Hepatocyte (in vitro differentiated cells): ENCODE measurements around the gene AOC3. TPM values are rescaled to one million over a fixed set of nuclear protein-coding genes. Genes with fewer than 3 reads are reported as not detected.
"Not testable (repeated sequence)": the region's sequence is repeated elsewhere in the genome, so short reads cannot be mapped to it uniquely, and the experiment has no call there.

ENCODE experiments used
- DNase-seq: peaks from one replicate; pipeline ENCODE4 v3.0.0-alpha.2; 2016; ENCODE audit warnings: low spot score
- H2AFZ ChIP-seq: fragments of 200-600 bp; sonication (generic); 2 replicates; pipeline ENCODE4 v1.6.0; 2016; ENCODE audit warnings: antibody characterized with exemption, mild to moderate bottlenecking
- H3K27ac ChIP-seq: fragments of 200-600 bp; sonication (generic); 2 replicates; pipeline ENCODE4 v1.5.1; 2016; ENCODE audit warnings: mild to moderate bottlenecking
- H3K27me3 ChIP-seq: fragments of 200-600 bp; sonication (generic); 2 replicates; pipeline ENCODE4 v1.6.1; 2016
- H3K36me3 ChIP-seq: fragments of 200-600 bp; sonication (generic); replicated peaks from 2 replicates; pipeline ENCODE4 v1.5.1; 2016; ENCODE audit warnings: low read depth; ENCODE audit not compliant: insufficient read depth
- H3K4me1 ChIP-seq: fragments of 200-600 bp; sonication (generic); 2 replicates; pipeline ENCODE4 v1.5.1; 2016; ENCODE audit warnings: mild to moderate bottlenecking, moderate library complexity; ENCODE audit not compliant: insufficient read depth
- H3K4me2 ChIP-seq: fragments of 200-600 bp; sonication (generic); 2 replicates; pipeline ENCODE4 v1.6.0; 2016
- H3K4me3 ChIP-seq: fragments of 200-600 bp; sonication (generic); 2 replicates; pipeline ENCODE4 v1.5.1; 2016; ENCODE audit warnings: mild to moderate bottlenecking
- H3K79me2 ChIP-seq: fragments of 200-600 bp; sonication (generic); 2 replicates; pipeline ENCODE4 v1.6.0; 2017; ENCODE audit warnings: mild to moderate bottlenecking
- H3K9me2 ChIP-seq: fragments of 200-600 bp; sonication (generic); replicated peaks from 2 replicates; pipeline ENCODE4 v1.6.0; 2017; ENCODE audit warnings: mild to moderate bottlenecking; ENCODE audit not compliant: insufficient read depth
- H3K9me3 ChIP-seq: fragments of 200-600 bp; sonication (generic); 2 replicates; pipeline ENCODE4 v1.5.1; 2016; ENCODE audit warnings: low read depth, mild to moderate bottlenecking
- H4K20me1 ChIP-seq: fragments of 200-600 bp; sonication (generic); 2 replicates; pipeline ENCODE4 v1.6.0; 2016; ENCODE audit warnings: mild to moderate bottlenecking; ENCODE audit not compliant: insufficient read depth, poor library complexity, severe bottlenecking
- EZH2 ChIP-seq: fragments of 200-600 bp; sonication (generic); IDR thresholded peaks from 2 replicates; pipeline ENCODE4 v1.6.1; 2016; ENCODE audit warnings: antibody characterized with exemption, mild to moderate bottlenecking, borderline replicate concordance
- EZH2phosphoT487 ChIP-seq: fragments of 200-600 bp; sonication (generic); IDR thresholded peaks from one replicate; pipeline ENCODE4 v1.6.1; 2018; ENCODE audit warnings: antibody characterized with exemption, mild to moderate bottlenecking, low read depth, moderate library complexity; ENCODE audit not compliant: unreplicated experiment, severe bottlenecking
- WGBS: methylation state at CpG from one replicate; pipeline ENCODE4 v1.1.6; 2016; ENCODE audit warnings: low lambda C conversion rate; ENCODE audit errors: missing lambda C conversion rate; 5-methylcytosine and 5-hydroxymethylcytosine counted together
- polyA plus RNA-seq: library from polyadenylated mRNA; unstranded; fragments of >200 nt; fragmentation: Nextera tagmentation; extraction: Ambion mirVana; gene quantifications from 2 replicates; pipeline ENCODE4 v1.2.1, GENCODE V29; 2016
- total RNA-seq: library from RNA; depleted of rRNA; stranded (reverse); fragments of >200 nt; gene quantifications from 2 replicates; pipeline ENCODE4 v1.2.3, GENCODE V29; 2014
- TF ChIP-seq, protein P1 (sequence below): fragments of 200-600 bp; sonication (generic); IDR thresholded peaks from 2 replicates; pipeline ENCODE4 v1.5.1; 2016; ENCODE audit warnings: antibody characterized with exemption, mild to moderate bottlenecking; ENCODE audit not compliant: poor library complexity

AOC3 gene
- total and polyA plus RNA-seq, 2 experiments from 2014 or later = 1.9 to 2.5 TPM

DNA sequence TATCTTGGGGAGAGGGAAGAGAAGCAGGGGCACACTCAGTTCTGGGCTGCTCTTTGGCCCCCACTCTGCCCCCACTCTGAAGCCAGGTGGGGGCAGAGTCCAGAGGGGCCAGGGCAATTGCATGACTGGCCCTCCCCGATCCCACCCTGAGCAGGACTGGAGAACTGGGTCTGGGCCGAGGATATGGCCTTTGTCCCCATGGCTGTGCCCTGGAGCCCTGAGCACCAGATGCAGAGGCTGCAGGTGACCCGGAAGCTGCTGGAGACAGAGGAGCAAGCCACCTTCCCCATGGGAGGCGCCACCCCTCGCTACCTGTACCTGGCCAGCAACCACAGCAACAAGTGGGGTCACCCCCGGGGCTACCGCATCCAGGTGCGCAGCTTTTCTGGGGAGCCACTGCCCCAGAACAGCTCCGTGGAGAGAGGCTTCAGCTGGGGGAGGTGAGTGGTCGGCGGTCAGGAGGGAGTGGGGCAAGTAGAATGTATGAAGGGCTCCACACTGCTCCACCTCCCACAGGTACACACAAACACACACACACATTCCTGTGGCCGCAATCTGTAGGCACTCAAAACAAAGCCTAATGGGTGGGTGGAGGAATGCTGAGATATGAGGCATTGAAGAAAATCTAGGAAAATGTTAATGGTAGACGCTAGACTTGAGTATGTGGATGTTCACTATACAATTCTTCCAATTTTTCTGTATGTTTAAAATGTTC is 21.4 kb downstream of the AOC3 start:
- H4K20me1 ChIP-seq = no peaks in the 10 kb centered on the region
- H3K4me1 ChIP-seq = no peaks in the 10 kb centered on the region
- H3K27me3 ChIP-seq = no peaks in the 10 kb centered on the region
- DNase-seq = no peak
- no peak for TF ChIP-seq EZH2
- TF ChIP-seq, protein P1, sequence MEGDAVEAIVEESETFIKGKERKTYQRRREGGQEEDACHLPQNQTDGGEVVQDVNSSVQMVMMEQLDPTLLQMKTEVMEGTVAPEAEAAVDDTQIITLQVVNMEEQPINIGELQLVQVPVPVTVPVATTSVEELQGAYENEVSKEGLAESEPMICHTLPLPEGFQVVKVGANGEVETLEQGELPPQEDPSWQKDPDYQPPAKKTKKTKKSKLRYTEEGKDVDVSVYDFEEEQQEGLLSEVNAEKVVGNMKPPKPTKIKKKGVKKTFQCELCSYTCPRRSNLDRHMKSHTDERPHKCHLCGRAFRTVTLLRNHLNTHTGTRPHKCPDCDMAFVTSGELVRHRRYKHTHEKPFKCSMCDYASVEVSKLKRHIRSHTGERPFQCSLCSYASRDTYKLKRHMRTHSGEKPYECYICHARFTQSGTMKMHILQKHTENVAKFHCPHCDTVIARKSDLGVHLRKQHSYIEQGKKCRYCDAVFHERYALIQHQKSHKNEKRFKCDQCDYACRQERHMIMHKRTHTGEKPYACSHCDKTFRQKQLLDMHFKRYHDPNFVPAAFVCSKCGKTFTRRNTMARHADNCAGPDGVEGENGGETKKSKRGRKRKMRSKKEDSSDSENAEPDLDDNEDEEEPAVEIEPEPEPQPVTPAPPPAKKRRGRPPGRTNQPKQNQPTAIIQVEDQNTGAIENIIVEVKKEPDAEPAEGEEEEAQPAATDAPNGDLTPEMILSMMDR = no peak
- TF ChIP-seq EZH2phosphoT487 = no peak
- H3K4me3 ChIP-seq = no peak overlapping the region
- H2AFZ ChIP-seq = no peak overlapping the region
- H3K36me3 ChIP-seq = no peaks in the 10 kb centered on the region
- WGBS = 91% methylated on average over 13 of the region's 13 CpGs
- no peaks in the 10 kb centered on the region for H3K9me3 ChIP-seq
- no peaks in the 10 kb centered on the region for H3K9me2 ChIP-seq
- H3K4me2 ChIP-seq = no peak overlapping the region
- H3K79me2 ChIP-seq = no peaks in the 10 kb centered on the region
- no peak overlapping the region for H3K27ac ChIP-seq

DNA sequence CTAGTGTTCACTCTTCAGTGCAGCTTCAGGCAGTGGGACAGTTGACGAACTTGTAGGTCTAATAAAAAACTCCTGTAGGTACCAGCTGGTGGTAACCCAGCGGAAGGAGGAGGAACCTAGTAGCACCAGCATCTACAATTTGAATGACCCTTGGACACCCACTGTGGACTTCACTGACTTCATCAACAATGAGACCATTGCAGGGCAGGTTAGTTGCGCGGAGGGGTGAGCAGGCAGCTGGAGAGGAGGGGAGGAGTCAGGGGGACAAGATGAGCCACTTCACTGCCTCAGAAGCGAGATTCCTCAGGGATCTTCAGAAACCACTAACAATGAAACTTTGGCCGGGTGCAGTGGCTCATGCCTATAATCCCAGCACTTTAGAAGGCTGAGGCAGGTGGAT is 22.3 kb downstream of the AOC3 start:
- H3K27me3 ChIP-seq = no peaks in the 10 kb centered on the region
- 89% methylated on average over 6 of the region's 6 CpGs for whole genome bisulfite sequencing
- H3K4me1 ChIP-seq = no peaks in the 10 kb centered on the region
- DNase-seq = no peak
- no peak overlapping the region for H3K4me3 ChIP-seq
- TF ChIP-seq EZH2phosphoT487 = no peak
- TF ChIP-seq EZH2 = no peak
- TF ChIP-seq, protein P1 = no peak
- no peaks in the 10 kb centered on the region for H4K20me1 ChIP-seq
- no peak overlapping the region for H3K4me2 ChIP-seq
- no peaks in the 10 kb centered on the region for H3K79me2 ChIP-seq
- H3K27ac ChIP-seq = no peak overlapping the region
- H2AFZ ChIP-seq = no peak overlapping the region
- no peaks in the 10 kb centered on the region for H3K9me2 ChIP-seq
- no peaks in the 10 kb centered on the region for H3K9me3 ChIP-seq
- H3K36me3 ChIP-seq = no peaks in the 10 kb centered on the region

DNA sequence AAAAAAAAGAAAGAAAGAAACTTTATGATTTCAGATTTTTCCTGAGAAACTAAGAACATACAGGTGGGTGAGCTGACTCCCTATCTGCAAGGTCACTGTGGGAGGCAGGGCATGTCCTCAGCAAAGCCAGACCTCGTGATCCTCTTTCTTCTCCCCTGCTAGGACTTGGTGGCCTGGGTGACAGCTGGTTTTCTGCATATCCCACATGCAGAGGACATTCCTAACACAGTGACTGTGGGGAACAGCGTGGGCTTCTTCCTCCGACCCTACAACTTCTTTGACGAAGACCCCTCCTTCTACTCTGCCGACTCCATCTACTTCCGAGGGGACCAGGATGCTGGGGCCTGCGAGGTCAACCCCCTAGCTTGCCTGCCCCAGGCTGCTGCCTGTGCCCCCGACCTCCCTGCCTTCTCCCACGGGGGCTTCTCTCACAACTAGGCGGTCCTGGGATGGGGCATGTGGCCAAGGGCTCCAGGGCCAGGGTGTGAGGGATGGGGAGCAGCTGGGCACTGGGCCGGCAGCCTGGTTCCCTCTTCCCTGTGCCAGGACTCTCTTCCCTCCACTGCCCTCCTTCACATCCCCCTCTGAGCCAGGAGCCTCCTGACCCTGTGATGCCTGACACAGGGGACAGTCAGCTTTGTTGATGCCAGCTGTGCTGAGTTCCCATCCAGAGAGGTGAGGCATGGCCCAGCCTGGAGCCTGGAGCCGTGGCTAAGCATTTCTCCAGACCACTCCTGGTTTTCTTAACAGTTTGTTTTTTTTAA is 23.1 kb downstream of the AOC3 start:
- H3K4me3 ChIP-seq, H2AFZ ChIP-seq, H3K79me2 ChIP-seq, H3K27ac ChIP-seq, H3K36me3 ChIP-seq, H3K4me2 ChIP-seq, H3K27me3 ChIP-seq, H3K4me1 ChIP-seq, H4K20me1 ChIP-seq, H3K9me2 ChIP-seq, DNase-seq, H3K9me3 ChIP-seq: not testable (repeated sequence)
- 89% methylated on average over 6 of the region's 12 CpGs for WGBS

DNA sequence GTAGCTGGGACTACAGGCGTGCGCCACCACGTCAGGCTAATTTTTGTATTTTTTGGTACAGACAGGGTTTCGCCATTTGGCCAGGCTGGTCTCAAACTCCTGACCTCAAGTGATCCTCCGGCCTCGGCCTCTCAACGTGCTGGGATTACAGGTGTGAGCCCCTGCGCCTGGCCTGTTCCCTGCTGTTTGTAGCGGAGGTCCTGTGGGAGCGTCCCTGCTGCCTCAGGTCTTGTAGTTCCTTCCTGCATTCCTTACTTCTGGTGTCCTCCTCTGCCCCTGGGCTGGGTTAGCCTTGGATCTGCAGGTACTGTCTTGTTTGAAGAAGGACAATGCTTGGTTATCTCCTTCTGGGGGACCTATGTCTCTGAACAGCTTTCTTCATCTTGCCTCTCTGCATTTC is 26.0 kb downstream of the AOC3 start:
- Histone ChIP-seq H3K4me1 (no peaks in the 10 kb centered on the region), H3K36me3 (no peaks in the 10 kb centered on the region), H3K27ac (no peak overlapping the region), H3K4me3 (no peak overlapping the region), H2AFZ (no peak overlapping the region), H3K9me3 (no peaks in the 10 kb centered on the region), H3K9me2 (no peaks in the 10 kb centered on the region), H3K79me2 (no peaks in the 10 kb centered on the region), H4K20me1 (no peaks in the 10 kb centered on the region), H3K27me3 (peaks cover 9% of the 10 kb centered on the region), H3K4me2 (no peak overlapping the region)
- WGBS = 90% methylated on average over 10 of the region's 10 CpGs
- no peak for DNase-seq
- TF ChIP-seq, protein P1 = no peak
- TF ChIP-seq EZH2phosphoT487 = no peak
- TF ChIP-seq EZH2 = no peak
